Embryonic facial prominence (tissue), 1 donor: ENCODE data around the gene BAG1.

Experiments
- DNase-seq: peaks from one replicate; pipeline ENCODE4 v3.0.0-alpha.2; 2016; ENCODE audit errors: extremely low spot score

BAG1 gene

GRCh38 chr9:33264473-33265177 is at the start of gene BAG1, which contains the start of gene CHMP5:
TSS of gene BAG1 (minus strand) at chr9:33264708.
TSS of gene CHMP5 (plus strand) at chr9:33265049. CDS start at chr9:33265079, 30 bp downstream.
- peak; percentile 99 for DNase-seq

GRCh38 chr9:33311953-33312352 is 47.4 kb upstream of the BAG1 start:
- no peak for DNase-seq

- DNase-seq, result no peak
Observed at GRCh38 chr9:33310748-33311147, 46.2 kb upstream of the BAG1 start.

GRCh38 chr9:33309903-33310302 is 45.4 kb upstream of the BAG1 start:
- DNase-seq, result no peak

GRCh38 chr9:33307067-33307466 is 42.6 kb upstream of the BAG1 start:
- no peak for DNase-seq

- DNase-seq, result no peak
Observed at GRCh38 chr9:33306037-33306436, 41.5 kb upstream of the BAG1 start.

GRCh38 chr9:33304362-33304761 is 39.9 kb upstream of the BAG1 start:
- no peak for DNase-seq

GRCh38 chr9:33300546-33300945 is 36.0 kb upstream of the BAG1 start:
- no peak for DNase-seq

- DNase-seq, result no peak
Observed at GRCh38 chr9:33297432-33297831, 32.9 kb upstream of the BAG1 start.

- DNase-seq, result no peak
Observed at GRCh38 chr9:33295571-33295970, 31.1 kb upstream of the BAG1 start.

GRCh38 chr9:33294670-33295432 is 30.3 kb upstream of the BAG1 start:
- no peak for DNase-seq

- no peak for DNase-seq
Observed at GRCh38 chr9:33293782-33294181, 29.3 kb upstream of the BAG1 start.

- no peak for DNase-seq
Observed at GRCh38 chr9:33291901-33292300, 27.4 kb upstream of the BAG1 start.

- no peak for DNase-seq
Observed at GRCh38 chr9:33291031-33291397, 26.5 kb upstream of the BAG1 start.

GRCh38 chr9:33290247-33291030 is 25.9 kb upstream of the BAG1 start, which contains the start of gene NFX1:
TSS of gene NFX1 (plus strand) at chr9:33290516. CDS start at chr9:33290573, 57 bp downstream.
- DNase-seq, result peak; percentile 96

GRCh38 chr9:33289936-33290246 is 25.4 kb upstream of the BAG1 start:
- DNase-seq, result no peak

- DNase-seq, result no peak
Observed at GRCh38 chr9:33289496-33289895, 25.0 kb upstream of the BAG1 start.

GRCh38 chr9:33288828-33289483 is 24.4 kb upstream of the BAG1 start:
- no peak for DNase-seq

GRCh38 chr9:33288235-33288634 is 23.7 kb upstream of the BAG1 start:
- no peak for DNase-seq

GRCh38 chr9:33287087-33287490 is 22.6 kb upstream of the BAG1 start:
- no peak for DNase-seq

- DNase-seq, result no peak
Observed at GRCh38 chr9:33285502-33285901, 21.0 kb upstream of the BAG1 start.

GRCh38 chr9:33277484-33277883 is 13.0 kb upstream of the BAG1 start:
- no peak for DNase-seq
